Neural cell (in vitro differentiated cells): ENCODE data around the gene POLD4. TPM values are rescaled to one million over a fixed set of nuclear protein-coding genes. Genes with fewer than 3 reads are reported as not detected.

Experiments used
- H2AFZ ChIP-seq: fragments of 200-600, 300-800 bp; sonication (generic), shearing (Covaris generic); 2 replicates; pipeline ENCODE4 v1.6.0; 2014; ENCODE audit warnings: low read depth, mild to moderate bottlenecking, antibody characterized with exemption, low read length, moderate library complexity
- H3F3A ChIP-seq: fragments of 200-600 bp; shearing (Covaris generic); 2 replicates; pipeline ENCODE4 v1.6.1; 2016; ENCODE audit warnings: mild to moderate bottlenecking, moderate library complexity, mixed read lengths, antibody characterized with exemption, low read length; ENCODE audit not compliant: insufficient read depth, poor library complexity, severe bottlenecking
- H3K27ac ChIP-seq: fragments of 200-600, 300-800 bp; sonication (generic), shearing (Covaris generic); 2 replicates; pipeline ENCODE4 v1.5.1; 2014; ENCODE audit warnings: mild to moderate bottlenecking, low read length, moderate library complexity
- H3K27me3 ChIP-seq: fragments of 300-800, 200-600 bp; sonication (generic), shearing (Covaris generic); 2 replicates; pipeline ENCODE4 v1.6.0; 2014; ENCODE audit warnings: mild to moderate bottlenecking, low read depth, low read length, moderate library complexity; ENCODE audit not compliant: insufficient read depth
- H3K36me3 ChIP-seq: fragments of 300-800, 200-600 bp; sonication (generic), shearing (Covaris generic); 2 replicates; pipeline ENCODE4 v1.5.1; 2014; ENCODE audit warnings: mild to moderate bottlenecking, antibody characterized with exemption, low read length, moderate library complexity; ENCODE audit not compliant: insufficient read depth
- H3K4me2 ChIP-seq: fragments of 300-800, 200-600 bp; sonication (generic), shearing (Covaris generic); 2 replicates; pipeline ENCODE4 v1.6.0; 2014; ENCODE audit warnings: mild to moderate bottlenecking, low read length
- H3K4me3 ChIP-seq: fragments of 300-800, 200-600 bp; sonication (generic), shearing (Covaris generic); 2 replicates; pipeline ENCODE4 v1.5.1; 2014; ENCODE audit warnings: mild to moderate bottlenecking, low read length, moderate library complexity
- H3K79me2 ChIP-seq: fragments of 200-600 bp; shearing (Covaris generic); replicated peaks from 2 replicates; pipeline ENCODE4 v1.6.0; 2014; ENCODE audit warnings: mild to moderate bottlenecking, low read length, moderate library complexity; ENCODE audit not compliant: insufficient read depth
- H3K9ac ChIP-seq: fragments of 300-800, 200-600 bp; sonication (generic), shearing (Covaris generic); 2 replicates; pipeline ENCODE4 v1.6.1; 2016; ENCODE audit warnings: mild to moderate bottlenecking, low read length, mixed read lengths
- H3K9me2 ChIP-seq: fragments of 200-600 bp; shearing (Covaris generic); 2 replicates; pipeline ENCODE4 v1.6.1; 2016; ENCODE audit warnings: mild to moderate bottlenecking, low read length, mixed read lengths; ENCODE audit not compliant: insufficient read depth
- H3K9me3 ChIP-seq: fragments of 200-600, 300-800 bp; sonication (generic), shearing (Covaris generic); 2 replicates; pipeline ENCODE4 v1.6.1; 2016; ENCODE audit warnings: mild to moderate bottlenecking, mixed run types, low read length, moderate library complexity, mixed read lengths
- H4K20me1 ChIP-seq: fragments of 200-600 bp; shearing (Covaris generic); 2 replicates; pipeline ENCODE4 v1.6.1; 2016; ENCODE audit warnings: mild to moderate bottlenecking, mixed run types; ENCODE audit not compliant: insufficient read depth
- CTCF ChIP-seq: fragments of 450-650 bp; IDR thresholded peaks from 2 replicates; pipeline ENCODE4 v1.5.1; 2014; ENCODE audit warnings: antibody characterized with exemption, mild to moderate bottlenecking, moderate library complexity; ENCODE audit not compliant: poor library complexity, severe bottlenecking
- EP300 ChIP-seq: fragments of 450-650 bp; conservative IDR thresholded peaks from 2 replicates; pipeline ENCODE4 v1.6.1; 2014; ENCODE audit warnings: antibody characterized with exemption, mild to moderate bottlenecking, moderate library complexity; ENCODE audit not compliant: poor library complexity, severe bottlenecking
- EZH2 ChIP-seq: fragments of 200-600, 300-800 bp; shearing (Covaris generic), sonication (generic); IDR thresholded peaks from 2 replicates; pipeline ENCODE4 v1.6.1; 2014; ENCODE audit warnings: antibody characterized with exemption, low read length, borderline replicate concordance, mild to moderate bottlenecking; ENCODE audit not compliant: insufficient read depth, poor library complexity, severe bottlenecking
- MXI1 ChIP-seq: fragments of 450-650 bp; conservative IDR thresholded peaks from 2 replicates; pipeline ENCODE4 v1.6.1; 2014; ENCODE audit warnings: antibody characterized with exemption, mild to moderate bottlenecking; ENCODE audit not compliant: poor library complexity, severe bottlenecking
- POLR2AphosphoS5 ChIP-seq: IDR thresholded peaks from 2 replicates; pipeline ENCODE4 v1.6.1; 2012
- RAD21 ChIP-seq: fragments of 450-650 bp; conservative IDR thresholded peaks from 2 replicates; pipeline ENCODE4 v1.6.1; 2014; ENCODE audit warnings: antibody characterized with exemption, mild to moderate bottlenecking, moderate library complexity
- REST ChIP-seq: IDR thresholded peaks from 2 replicates; pipeline ENCODE4 v1.6.1; 2012; ENCODE audit warnings: borderline replicate concordance
- SMC3 ChIP-seq: fragments of 450-650 bp; conservative IDR thresholded peaks from 2 replicates; pipeline ENCODE4 v1.6.1; 2014; ENCODE audit warnings: antibody characterized with exemption, mild to moderate bottlenecking, moderate library complexity; ENCODE audit not compliant: poor library complexity
- TAF1 ChIP-seq: IDR thresholded peaks from 2 replicates; pipeline ENCODE4 v1.6.1; 2012; ENCODE audit warnings: low read depth
- polyA plus RNA-seq: library from polyadenylated mRNA; depleted of rRNA; stranded (reverse); fragments of >200 nt; gene quantifications from 2 replicates; pipeline ENCODE4 v1.2.3, GENCODE V29; 2014

The POLD4 gene
- polyA plus RNA-seq, 1 donor from 2014 or later = 6.8 TPM

GRCh38 chr11:67382276-67383136 lies 29.2 kb upstream of the POLD4 start:
- H4K20me1 ChIP-seq = no peaks in the 10 kb centered on the region
- H3K36me3 ChIP-seq = no peaks in the 10 kb centered on the region
- H3K9me3 ChIP-seq = no peaks in the 10 kb centered on the region
- H3K79me2 ChIP-seq = no peaks in the 10 kb centered on the region
- no peak overlapping the region for H3K4me3 ChIP-seq
- no peak overlapping the region for H3K27ac ChIP-seq
- no peaks in the 10 kb centered on the region for H3F3A ChIP-seq
- no peak overlapping the region for H3K9ac ChIP-seq
- no peak overlapping the region for H2AFZ ChIP-seq
- no peak for TF ChIP-seq REST
- TF ChIP-seq CTCF = peak; percentile 96
- TF ChIP-seq RAD21 = peak; percentile 94
- peak; percentile 90 for TF ChIP-seq SMC3
- no peaks in the 10 kb centered on the region for H3K27me3 ChIP-seq
- no peaks in the 10 kb centered on the region for H3K9me2 ChIP-seq
- H3K4me2 ChIP-seq = no peak overlapping the region

GRCh38 chr11:67381244-67381972 lies 28.1 kb upstream of the POLD4 start:
- no peak overlapping the region for H2AFZ ChIP-seq
- no peak overlapping the region for H3K9ac ChIP-seq

More at GRCh38 chr11:67381244-67381972, 28.1 kb upstream of the POLD4 start:
- Histone ChIP-seq H3K27me3 (peaks cover 2% of the 10 kb centered on the region), H4K20me1 (no peaks in the 10 kb centered on the region), H3K36me3 (no peaks in the 10 kb centered on the region), H3F3A (no peaks in the 10 kb centered on the region), H3K27ac (no peak overlapping the region), H3K9me3 (no peaks in the 10 kb centered on the region), H3K79me2 (no peaks in the 10 kb centered on the region), H3K4me3 (no peak overlapping the region), H3K4me2 (no peak overlapping the region), H3K9me2 (no peaks in the 10 kb centered on the region)
- TF ChIP-seq EP300 (no peak), EZH2 (no peak), POLR2AphosphoS5 (no peak), REST (no peak), MXI1 (no peak), SMC3 (no peak), CTCF (no peak), TAF1 (no peak), RAD21 (no peak)
